ENCODE measurements around the gene MST1.

MST1 gene

DNA sequence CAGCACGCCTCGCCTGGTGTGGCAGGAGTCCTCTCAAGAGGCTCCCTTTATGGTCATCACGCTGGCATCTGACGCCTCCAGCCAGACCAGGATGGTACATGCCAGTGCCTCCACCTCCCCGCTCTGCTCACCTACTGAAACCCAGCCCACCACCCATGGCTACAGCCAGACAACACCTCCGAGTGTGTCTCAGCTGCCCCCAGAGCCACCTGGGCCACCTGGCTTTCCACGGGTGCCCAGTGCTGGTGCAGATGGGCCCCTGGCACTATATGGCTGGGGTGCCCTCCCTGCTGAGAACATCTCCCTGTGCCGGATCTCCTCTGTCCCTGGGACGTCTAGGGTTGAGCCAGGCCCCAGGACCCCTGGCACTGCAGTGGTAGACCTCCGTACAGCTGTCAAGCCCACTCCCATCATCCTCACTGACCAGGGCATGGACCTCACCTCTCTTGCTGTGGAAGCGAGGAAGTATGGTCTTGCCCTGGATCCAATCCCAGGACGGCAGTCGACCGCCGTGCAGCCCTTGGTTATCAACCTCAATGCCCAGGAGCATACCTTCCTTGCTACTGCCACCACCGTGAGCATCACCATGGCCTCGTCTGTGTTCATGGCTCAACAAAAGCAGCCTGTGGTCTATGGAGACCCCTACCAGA lies 35.0 kb downstream of the MST1 start:
- no peaks in the 10 kb centered on the region for H3K36me3 ChIP-seq (ENCODE audit: control insufficient read depth in 2 of 2, insufficient read depth in 1 of 2, low read length in 2 of 2)
- no peak overlapping the region for H3K4me3 ChIP-seq (ENCODE audit: low read depth, low read length)
- H3K27ac ChIP-seq (ENCODE audit: extremely low read depth, low read depth, low read length) = no peak overlapping the region
- H3K4me1 ChIP-seq (ENCODE audit: control insufficient read depth, insufficient read depth, low read length) = no peaks in the 10 kb centered on the region
- H3K9me3 ChIP-seq (ENCODE audit: control insufficient read depth, insufficient read depth, low read depth, low read length) = no peaks in the 10 kb centered on the region
- TF ChIP-seq, protein P1, sequence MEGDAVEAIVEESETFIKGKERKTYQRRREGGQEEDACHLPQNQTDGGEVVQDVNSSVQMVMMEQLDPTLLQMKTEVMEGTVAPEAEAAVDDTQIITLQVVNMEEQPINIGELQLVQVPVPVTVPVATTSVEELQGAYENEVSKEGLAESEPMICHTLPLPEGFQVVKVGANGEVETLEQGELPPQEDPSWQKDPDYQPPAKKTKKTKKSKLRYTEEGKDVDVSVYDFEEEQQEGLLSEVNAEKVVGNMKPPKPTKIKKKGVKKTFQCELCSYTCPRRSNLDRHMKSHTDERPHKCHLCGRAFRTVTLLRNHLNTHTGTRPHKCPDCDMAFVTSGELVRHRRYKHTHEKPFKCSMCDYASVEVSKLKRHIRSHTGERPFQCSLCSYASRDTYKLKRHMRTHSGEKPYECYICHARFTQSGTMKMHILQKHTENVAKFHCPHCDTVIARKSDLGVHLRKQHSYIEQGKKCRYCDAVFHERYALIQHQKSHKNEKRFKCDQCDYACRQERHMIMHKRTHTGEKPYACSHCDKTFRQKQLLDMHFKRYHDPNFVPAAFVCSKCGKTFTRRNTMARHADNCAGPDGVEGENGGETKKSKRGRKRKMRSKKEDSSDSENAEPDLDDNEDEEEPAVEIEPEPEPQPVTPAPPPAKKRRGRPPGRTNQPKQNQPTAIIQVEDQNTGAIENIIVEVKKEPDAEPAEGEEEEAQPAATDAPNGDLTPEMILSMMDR (tag by site-specific recombination; IDR thresholded peaks at IDR 0.05) = no peak
- TF ChIP-seq ZNF239 (tag by site-specific recombination; IDR thresholded peaks at IDR 0.05) (no peak), ZNF658 (tag by site-specific recombination; IDR thresholded peaks at IDR 0.05) (no peak), ZNF664 (tag by site-specific recombination; IDR thresholded peaks at IDR 0.05) (no peak), ZSCAN16 (tag by site-specific recombination; IDR thresholded peaks at IDR 0.05) (no peak)
- TF ChIP-seq, protein P2, sequence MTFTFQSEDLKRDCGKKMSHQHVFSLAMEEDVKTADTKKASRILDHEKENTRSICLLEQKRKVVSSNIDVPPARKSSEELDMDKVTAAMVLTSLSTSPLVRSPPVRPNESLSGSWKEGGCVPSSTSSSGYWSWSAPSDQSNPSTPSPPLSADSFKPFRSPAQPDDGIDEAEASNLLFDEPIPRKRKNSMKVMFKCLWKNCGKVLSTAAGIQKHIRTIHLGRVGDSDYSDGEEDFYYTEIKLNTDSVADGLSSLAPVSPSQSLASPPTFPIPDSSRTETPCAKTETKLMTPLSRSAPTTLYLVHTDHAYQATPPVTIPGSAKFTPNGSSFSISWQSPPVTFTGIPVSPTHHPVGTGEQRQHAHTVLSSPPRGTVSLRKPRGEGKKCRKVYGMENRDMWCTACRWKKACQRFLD (tag by site-specific recombination; IDR thresholded peaks at IDR 0.05) = no peak
- ChIA-PET POLR2A (no interaction called here), CTCF (no interaction called here)

DNA sequence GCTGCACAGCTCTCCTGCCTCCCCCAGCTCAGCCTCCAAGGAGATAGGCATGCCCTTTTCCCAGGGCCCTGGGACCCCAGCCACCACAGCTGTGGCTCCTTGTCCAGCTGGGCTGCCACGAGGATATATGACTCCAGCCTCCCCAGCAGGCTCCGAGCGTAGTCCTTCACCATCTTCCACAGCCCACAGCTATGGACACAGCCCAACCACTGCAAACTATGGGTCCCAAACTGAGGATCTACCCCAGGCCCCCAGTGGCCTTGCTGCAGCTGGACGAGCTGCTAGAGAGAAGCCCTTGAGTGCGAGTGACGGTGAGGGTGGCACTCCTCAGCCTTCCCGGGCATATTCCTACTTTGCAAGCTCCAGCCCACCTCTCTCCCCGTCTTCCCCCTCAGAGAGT lies 35.7 kb downstream of the MST1 start:
- ChIA-PET CTCF (no interaction called here), POLR2A (no interaction called here)
- Histone ChIP-seq H3K4me1 (ENCODE audit: control insufficient read depth, insufficient read depth, low read length) (no peaks in the 10 kb centered on the region), H3K36me3 (ENCODE audit: control insufficient read depth in 2 of 2, insufficient read depth in 1 of 2, low read length in 2 of 2) (no peaks in the 10 kb centered on the region), H3K9me3 (ENCODE audit: control insufficient read depth, insufficient read depth, low read depth, low read length) (no peaks in the 10 kb centered on the region), H3K4me3 (ENCODE audit: low read depth, low read length) (no peak overlapping the region), H3K27ac (ENCODE audit: extremely low read depth, low read depth, low read length) (no peak overlapping the region)
- TF ChIP-seq EGR2 (tag by site-specific recombination; IDR thresholded peaks at IDR 0.05; ENCODE audit: low read depth) (no peak), ZNF350 (tag by site-specific recombination; IDR thresholded peaks at IDR 0.05) (no peak), ZNF701 (tag by site-specific recombination; IDR thresholded peaks at IDR 0.05) (no peak), ZNF843 (tag by site-specific recombination; IDR thresholded peaks at IDR 0.05) (no peak), ZNF623 (tag by site-specific recombination; IDR thresholded peaks at IDR 0.05) (no peak)
- TF ChIP-seq, protein P3, sequence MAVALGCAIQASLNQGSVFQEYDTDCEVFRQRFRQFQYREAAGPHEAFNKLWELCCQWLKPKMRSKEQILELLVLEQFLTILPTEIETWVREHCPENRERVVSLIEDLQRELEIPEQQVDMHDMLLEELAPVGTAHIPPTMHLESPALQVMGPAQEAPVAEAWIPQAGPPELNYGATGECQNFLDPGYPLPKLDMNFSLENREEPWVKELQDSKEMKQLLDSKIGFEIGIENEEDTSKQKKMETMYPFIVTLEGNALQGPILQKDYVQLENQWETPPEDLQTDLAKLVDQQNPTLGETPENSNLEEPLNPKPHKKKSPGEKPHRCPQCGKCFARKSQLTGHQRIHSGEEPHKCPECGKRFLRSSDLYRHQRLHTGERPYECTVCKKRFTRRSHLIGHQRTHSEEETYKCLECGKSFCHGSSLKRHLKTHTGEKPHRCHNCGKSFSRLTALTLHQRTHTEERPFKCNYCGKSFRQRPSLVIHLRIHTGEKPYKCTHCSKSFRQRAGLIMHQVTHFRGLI (tag by site-specific recombination; IDR thresholded peaks at IDR 0.05) = peak; percentile 92
- TF ChIP-seq, protein P4, sequence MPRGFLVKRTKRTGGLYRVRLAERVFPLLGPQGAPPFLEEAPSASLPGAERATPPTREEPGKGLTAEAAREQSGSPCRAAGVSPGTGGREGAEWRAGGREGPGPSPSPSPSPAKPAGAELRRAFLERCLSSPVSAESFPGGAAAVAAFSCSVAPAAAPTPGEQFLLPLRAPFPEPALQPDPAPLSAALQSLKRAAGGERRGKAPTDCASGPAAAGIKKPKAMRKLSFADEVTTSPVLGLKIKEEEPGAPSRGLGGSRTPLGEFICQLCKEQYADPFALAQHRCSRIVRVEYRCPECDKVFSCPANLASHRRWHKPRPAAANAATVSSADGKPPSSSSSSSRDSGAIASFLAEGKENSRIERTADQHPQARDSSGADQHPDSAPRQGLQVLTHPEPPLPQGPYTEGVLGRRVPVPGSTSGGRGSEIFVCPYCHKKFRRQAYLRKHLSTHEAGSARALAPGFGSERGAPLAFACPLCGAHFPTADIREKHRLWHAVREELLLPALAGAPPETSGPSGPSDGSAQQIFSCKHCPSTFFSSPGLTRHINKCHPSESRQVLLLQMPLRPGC (tag by site-specific recombination; IDR thresholded peaks at IDR 0.05) = no peak

DNA sequence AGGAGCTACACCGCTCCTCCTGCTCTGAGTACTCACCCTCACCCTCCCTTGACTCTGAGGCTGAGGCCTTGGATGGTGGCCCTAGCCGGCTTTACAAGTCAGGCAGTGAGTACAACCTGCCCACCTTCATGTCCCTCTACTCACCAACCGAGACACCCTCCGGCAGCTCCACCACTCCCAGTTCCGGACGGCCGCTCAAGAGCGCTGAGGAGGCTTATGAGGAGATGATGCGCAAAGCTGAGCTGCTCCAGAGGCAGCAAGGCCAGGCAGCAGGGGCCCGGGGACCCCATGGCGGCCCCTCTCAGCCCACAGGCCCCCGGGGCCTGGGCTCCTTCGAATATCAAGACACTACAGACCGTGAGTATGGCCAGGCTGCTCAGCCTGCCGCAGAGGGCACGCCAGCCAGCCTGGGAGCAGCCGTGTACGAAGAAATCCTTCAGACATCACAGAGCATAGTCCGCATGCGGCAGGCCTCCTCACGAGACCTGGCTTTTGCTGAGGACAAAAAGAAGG lies 36.3 kb downstream of the MST1 start:
- ChIA-PET CTCF (interaction anchor here (1.2 kb wide), 1 partner anchor 113 kb away, joined by 4 read pairs; no protein-coding TSS in a partner anchor), POLR2A (no interaction called here)
- no peak overlapping the region for H3K4me3 ChIP-seq (ENCODE audit: low read depth, low read length)
- no peaks in the 10 kb centered on the region for H3K4me1 ChIP-seq (ENCODE audit: control insufficient read depth, insufficient read depth, low read length)
- no peaks in the 10 kb centered on the region for H3K36me3 ChIP-seq (ENCODE audit: control insufficient read depth in 2 of 2, insufficient read depth in 1 of 2, low read length in 2 of 2)
- H3K9me3 ChIP-seq (ENCODE audit: control insufficient read depth, insufficient read depth, low read depth, low read length) = no peaks in the 10 kb centered on the region
- no peak overlapping the region for H3K27ac ChIP-seq (ENCODE audit: extremely low read depth, low read depth, low read length)
- no peak for TF ChIP-seq ZNF146 (tag by site-specific recombination; IDR thresholded peaks at IDR 0.05)
- TF ChIP-seq ZNF48 (tag by site-specific recombination; IDR thresholded peaks at IDR 0.05) = no peak
- no peak for TF ChIP-seq ZNF140 (tag by site-specific recombination; IDR thresholded peaks at IDR 0.05)
- TF ChIP-seq ZNF202 (tag by site-specific recombination; IDR thresholded peaks at IDR 0.05; ENCODE audit: borderline replicate concordance) = no peak
- TF ChIP-seq ZNF621 (tag by site-specific recombination; IDR thresholded peaks at IDR 0.05) = no peak
- TF ChIP-seq, protein P5, sequence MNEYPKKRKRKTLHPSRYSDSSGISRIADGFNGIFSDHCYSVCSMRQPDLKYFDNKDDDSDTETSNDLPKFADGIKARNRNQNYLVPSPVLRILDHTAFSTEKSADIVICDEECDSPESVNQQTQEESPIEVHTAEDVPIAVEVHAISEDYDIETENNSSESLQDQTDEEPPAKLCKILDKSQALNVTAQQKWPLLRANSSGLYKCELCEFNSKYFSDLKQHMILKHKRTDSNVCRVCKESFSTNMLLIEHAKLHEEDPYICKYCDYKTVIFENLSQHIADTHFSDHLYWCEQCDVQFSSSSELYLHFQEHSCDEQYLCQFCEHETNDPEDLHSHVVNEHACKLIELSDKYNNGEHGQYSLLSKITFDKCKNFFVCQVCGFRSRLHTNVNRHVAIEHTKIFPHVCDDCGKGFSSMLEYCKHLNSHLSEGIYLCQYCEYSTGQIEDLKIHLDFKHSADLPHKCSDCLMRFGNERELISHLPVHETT (tag by site-specific recombination; IDR thresholded peaks at IDR 0.05) = no peak

Measured in HEK293 (cell line).